ENCODE results near the gene ROCK2. TPM values are rescaled to one million over a fixed set of nuclear protein-coding genes. Genes with fewer than 3 reads are reported as not detected.

Gene ROCK2
- polyA plus RNA-seq, 3 donors: 2.8 to 10.2 (median 4.3) TPM

- intact Hi-C loops (cut with micrococcal nuclease): no loop called here
- TF ChIP-seq, protein P1, sequence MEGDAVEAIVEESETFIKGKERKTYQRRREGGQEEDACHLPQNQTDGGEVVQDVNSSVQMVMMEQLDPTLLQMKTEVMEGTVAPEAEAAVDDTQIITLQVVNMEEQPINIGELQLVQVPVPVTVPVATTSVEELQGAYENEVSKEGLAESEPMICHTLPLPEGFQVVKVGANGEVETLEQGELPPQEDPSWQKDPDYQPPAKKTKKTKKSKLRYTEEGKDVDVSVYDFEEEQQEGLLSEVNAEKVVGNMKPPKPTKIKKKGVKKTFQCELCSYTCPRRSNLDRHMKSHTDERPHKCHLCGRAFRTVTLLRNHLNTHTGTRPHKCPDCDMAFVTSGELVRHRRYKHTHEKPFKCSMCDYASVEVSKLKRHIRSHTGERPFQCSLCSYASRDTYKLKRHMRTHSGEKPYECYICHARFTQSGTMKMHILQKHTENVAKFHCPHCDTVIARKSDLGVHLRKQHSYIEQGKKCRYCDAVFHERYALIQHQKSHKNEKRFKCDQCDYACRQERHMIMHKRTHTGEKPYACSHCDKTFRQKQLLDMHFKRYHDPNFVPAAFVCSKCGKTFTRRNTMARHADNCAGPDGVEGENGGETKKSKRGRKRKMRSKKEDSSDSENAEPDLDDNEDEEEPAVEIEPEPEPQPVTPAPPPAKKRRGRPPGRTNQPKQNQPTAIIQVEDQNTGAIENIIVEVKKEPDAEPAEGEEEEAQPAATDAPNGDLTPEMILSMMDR (IDR thresholded peaks at IDR 0.05): no peak
- H3K4me3 Mint-ChIP-seq: no peak overlapping the region
- H3K27me3 Mint-ChIP-seq (ENCODE audit: low read depth in 3 of 3): no peaks in the 10 kb centered on the region
- H3K4me1 ChIP-seq (ENCODE audit: control insufficient read depth in 1 of 2, insufficient read depth in 2 of 2, low read length in 2 of 2): no peaks in the 10 kb centered on the region
- no peak overlapping the region for H3K9ac ChIP-seq (ENCODE audit: insufficient read depth, low read length, poor library complexity, severe bottlenecking)
- H3K27ac ChIP-seq (ENCODE audit: low read depth in 1 of 2, low read length in 2 of 2): no peak overlapping the region
- H3K79me2 ChIP-seq (ENCODE audit: insufficient read depth, low read length): no peaks in the 10 kb centered on the region
- no peak overlapping the region for H3K4me3 ChIP-seq (replicated peaks in 1 of 3; ENCODE audit: low read depth in 2 of 3, low read length in 3 of 3)
- WGBS (ENCODE audit: insufficient coverage): 97% methylated on average over 5 of the region's 5 CpGs
- H3K9me3 ChIP-seq (replicated peaks in 1 of 2; ENCODE audit: control insufficient read depth in 1 of 2, insufficient read depth in 1 of 2, low read length in 2 of 2): no peaks in the 10 kb centered on the region
- H2AFZ ChIP-seq (ENCODE audit: insufficient read depth, low read depth, low read length, poor library complexity, severe bottlenecking): no peak overlapping the region
- peaks cover 70 to 93% of the 10 kb centered on the region in 2 donors for H3K36me3 ChIP-seq (replicated peaks in 1 of 2; ENCODE audit: control insufficient read depth in 1 of 2, insufficient read depth in 2 of 2, low read length in 2 of 2)
- H3K4me2 ChIP-seq (replicated peaks; ENCODE audit: extremely low read depth, low read length, poor library complexity, severe bottlenecking): no peak overlapping the region
- H3K27ac Mint-ChIP-seq: peak overlapping the region in 1 of 7 donors; percentile 19
- DNase-seq: no peak
- peaks cover 58 to 76% of the 10 kb centered on the region in 2 donors for H3K36me3 Mint-ChIP-seq
- H3K27me3 ChIP-seq (ENCODE audit: control insufficient read depth in 2 of 2, insufficient read depth in 2 of 2, low read length in 2 of 2): no peaks in the 10 kb centered on the region
- H3K9me3 Mint-ChIP-seq: no peaks in the 10 kb centered on the region
- H4K20me1 ChIP-seq (ENCODE audit: insufficient read depth, low read length): no peaks in the 10 kb centered on the region
- H3K4me1 Mint-ChIP-seq: no peaks in the 10 kb centered on the region
Observed at GRCh38 chr2:11213090-11213638, 131.3 kb downstream of the ROCK2 start.

- Mint-ChIP-seq H3K36me3 (peaks cover 58 to 77% of the 10 kb centered on the region in 2 donors), H3K4me3 (no peak overlapping the region), H3K27me3 (ENCODE audit: low read depth in 3 of 3) (no peaks in the 10 kb centered on the region), H3K9me3 (no peaks in the 10 kb centered on the region), H3K27ac (peak overlapping the region in 1 of 7 donors; percentile 73), H3K4me1 (no peaks in the 10 kb centered on the region)
- no peaks in the 10 kb centered on the region for H3K4me1 ChIP-seq (ENCODE audit: control insufficient read depth in 1 of 2, insufficient read depth in 2 of 2, low read length in 2 of 2)
- no peak for DNase-seq
- no peak overlapping the region for H3K4me2 ChIP-seq (replicated peaks; ENCODE audit: extremely low read depth, low read length, poor library complexity, severe bottlenecking)
- no peaks in the 10 kb centered on the region for H4K20me1 ChIP-seq (ENCODE audit: insufficient read depth, low read length)
- H3K9ac ChIP-seq (ENCODE audit: insufficient read depth, low read length, poor library complexity, severe bottlenecking): no peak overlapping the region
- no peaks in the 10 kb centered on the region for H3K9me3 ChIP-seq (replicated peaks in 1 of 2; ENCODE audit: control insufficient read depth in 1 of 2, insufficient read depth in 1 of 2, low read length in 2 of 2)
- H3K36me3 ChIP-seq (replicated peaks in 1 of 2; ENCODE audit: control insufficient read depth in 1 of 2, insufficient read depth in 2 of 2, low read length in 2 of 2): peaks cover 66 to 89% of the 10 kb centered on the region in 2 donors
- no peak overlapping the region for H3K4me3 ChIP-seq (replicated peaks in 1 of 3; ENCODE audit: low read depth in 2 of 3, low read length in 3 of 3)
- H3K79me2 ChIP-seq (ENCODE audit: insufficient read depth, low read length): no peaks in the 10 kb centered on the region
- H2AFZ ChIP-seq (ENCODE audit: insufficient read depth, low read depth, low read length, poor library complexity, severe bottlenecking): no peak overlapping the region
- TF ChIP-seq, protein P1 (IDR thresholded peaks at IDR 0.05): no peak
- intact Hi-C loops (cut with micrococcal nuclease): no loop called here
- H3K27me3 ChIP-seq (ENCODE audit: control insufficient read depth in 2 of 2, insufficient read depth in 2 of 2, low read length in 2 of 2): no peaks in the 10 kb centered on the region
- H3K27ac ChIP-seq (ENCODE audit: low read depth in 1 of 2, low read length in 2 of 2): no peak overlapping the region
Observed at GRCh38 chr2:11212645-11213044, 131.8 kb downstream of the ROCK2 start.
